Fibroblast of villous mesenchyme (primary cell): Measurements from ENCODE around the gene AGBL4. TPM values are rescaled to one million over a fixed set of nuclear protein-coding genes. Genes with fewer than 3 reads are reported as not detected.

Experiments
- DNase-seq: peaks from one replicate; pipeline ENCODE4 v3.0.0-alpha.2; 2010; ENCODE audit warnings: low read depth
- H3K4me3 ChIP-seq: 2 replicates; pipeline ENCODE4 v1.5.1; 2011; ENCODE audit warnings: low read depth, mild to moderate bottlenecking, low read length
- CTCF ChIP-seq: IDR thresholded peaks from 2 replicates; pipeline ENCODE4 v1.5.1; 2012; ENCODE audit warnings: low read depth, mild to moderate bottlenecking, low read length; ENCODE audit not compliant: insufficient read depth
- total RNA-seq: library from RNA; depleted of rRNA; stranded (reverse); fragments of >200 nt; gene quantifications from 2 replicates; pipeline ENCODE4 v1.2.3, GENCODE V29; 2012

AGBL4 gene
- total RNA-seq, 1 donor: not detected

- H3K4me3 ChIP-seq: no peak overlapping the region
- no peak for DNase-seq
- TF ChIP-seq CTCF: no peak
Measured at GRCh38 chr1:48753293-48753692, 1270.5 kb downstream of the AGBL4 start.

GRCh38 chr1:48750109-48750508 lies 1273.6 kb downstream of the AGBL4 start:
- no peak for TF ChIP-seq CTCF
- DNase-seq: no peak
- H3K4me3 ChIP-seq: no peak overlapping the region

GRCh38 chr1:48749068-48749467 lies 1274.7 kb downstream of the AGBL4 start:
- H3K4me3 ChIP-seq: no peak overlapping the region
- no peak for DNase-seq
- no peak for TF ChIP-seq CTCF

GRCh38 chr1:48746906-48747305 lies 1276.8 kb downstream of the AGBL4 start:
- no peak for TF ChIP-seq CTCF
- no peak overlapping the region for H3K4me3 ChIP-seq
- no peak for DNase-seq

GRCh38 chr1:48744032-48744431 lies 1279.7 kb downstream of the AGBL4 start:
- no peak for TF ChIP-seq CTCF
- no peak overlapping the region for H3K4me3 ChIP-seq
- no peak for DNase-seq

GRCh38 chr1:48743480-48743879 lies 1280.3 kb downstream of the AGBL4 start:
- TF ChIP-seq CTCF: no peak
- no peak for DNase-seq
- no peak overlapping the region for H3K4me3 ChIP-seq

- no peak overlapping the region for H3K4me3 ChIP-seq
- no peak for TF ChIP-seq CTCF
- no peak for DNase-seq
Measured at GRCh38 chr1:48741380-48741779, 1282.4 kb downstream of the AGBL4 start.
